Measurements from ENCODE around the gene ARMH3.

Gene ARMH3

DNA sequence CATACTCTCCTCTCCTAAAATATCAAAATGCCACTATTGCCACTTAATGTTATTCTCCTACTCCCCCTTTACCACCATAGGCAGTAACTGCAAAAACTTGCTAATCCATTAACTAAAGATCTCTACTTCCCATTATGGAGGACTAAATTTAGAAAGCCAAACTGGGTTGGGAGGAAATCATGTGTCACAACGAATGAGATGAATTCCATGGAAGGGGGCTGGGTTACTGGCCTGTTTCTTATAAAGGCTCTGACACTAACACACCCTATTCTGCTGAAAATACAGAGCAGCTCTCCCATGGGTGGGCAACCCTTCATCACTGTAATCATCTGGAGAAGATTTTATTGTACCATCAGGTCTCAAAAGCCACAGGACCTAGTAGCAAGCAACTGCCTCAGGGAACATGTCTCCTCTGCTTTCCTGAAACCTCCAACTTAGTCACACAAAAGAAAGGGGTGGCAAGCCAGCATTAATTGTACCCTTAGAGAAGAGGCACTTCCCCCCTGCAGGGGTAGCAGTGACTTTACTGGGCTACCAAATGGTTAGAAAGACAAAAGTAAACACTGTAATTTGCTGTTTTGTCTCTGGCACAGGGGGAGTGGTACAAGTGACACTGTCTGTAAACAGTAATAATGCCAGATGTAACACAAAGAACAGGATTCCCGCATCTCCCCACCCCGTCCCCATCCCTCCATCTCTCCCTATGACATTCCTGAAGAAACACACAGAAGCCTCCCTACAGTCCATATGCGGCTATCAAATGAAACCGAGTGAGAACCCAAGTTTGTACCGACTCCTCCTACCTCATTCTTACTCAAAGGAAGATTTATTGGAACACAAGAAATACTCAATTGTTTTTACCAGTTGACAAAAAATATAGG is 81.6 kb downstream of the ARMH3 start:
- TF ChIP-seq ZFX (IDR thresholded peaks at IDR 0.05) = no peak
- TF ChIP-seq, protein P1, sequence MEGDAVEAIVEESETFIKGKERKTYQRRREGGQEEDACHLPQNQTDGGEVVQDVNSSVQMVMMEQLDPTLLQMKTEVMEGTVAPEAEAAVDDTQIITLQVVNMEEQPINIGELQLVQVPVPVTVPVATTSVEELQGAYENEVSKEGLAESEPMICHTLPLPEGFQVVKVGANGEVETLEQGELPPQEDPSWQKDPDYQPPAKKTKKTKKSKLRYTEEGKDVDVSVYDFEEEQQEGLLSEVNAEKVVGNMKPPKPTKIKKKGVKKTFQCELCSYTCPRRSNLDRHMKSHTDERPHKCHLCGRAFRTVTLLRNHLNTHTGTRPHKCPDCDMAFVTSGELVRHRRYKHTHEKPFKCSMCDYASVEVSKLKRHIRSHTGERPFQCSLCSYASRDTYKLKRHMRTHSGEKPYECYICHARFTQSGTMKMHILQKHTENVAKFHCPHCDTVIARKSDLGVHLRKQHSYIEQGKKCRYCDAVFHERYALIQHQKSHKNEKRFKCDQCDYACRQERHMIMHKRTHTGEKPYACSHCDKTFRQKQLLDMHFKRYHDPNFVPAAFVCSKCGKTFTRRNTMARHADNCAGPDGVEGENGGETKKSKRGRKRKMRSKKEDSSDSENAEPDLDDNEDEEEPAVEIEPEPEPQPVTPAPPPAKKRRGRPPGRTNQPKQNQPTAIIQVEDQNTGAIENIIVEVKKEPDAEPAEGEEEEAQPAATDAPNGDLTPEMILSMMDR (conservative IDR thresholded peaks at IDR 0.05) = no peak

DNA sequence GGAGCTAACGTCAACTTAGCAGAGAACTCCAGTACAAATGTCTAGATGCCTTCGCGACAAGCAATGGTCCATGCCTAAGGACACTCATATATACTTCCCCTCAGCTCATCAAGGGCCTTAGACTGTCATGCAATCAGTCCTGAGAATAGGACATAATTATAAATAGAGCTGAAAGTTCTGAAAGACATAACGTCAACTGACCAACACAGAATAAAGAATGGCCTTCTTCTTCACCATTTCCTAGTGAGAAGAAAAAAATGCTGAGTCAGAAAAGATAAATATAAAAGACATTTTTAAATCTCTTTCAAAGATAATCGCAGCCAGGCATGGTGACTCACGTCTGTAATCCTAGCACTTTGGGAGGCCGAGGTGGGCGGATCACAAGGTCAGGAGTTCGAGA is 83.2 kb downstream of the ARMH3 start:
- no peak for TF ChIP-seq ZFX (IDR thresholded peaks at IDR 0.05)
- TF ChIP-seq, protein P1 (conservative IDR thresholded peaks at IDR 0.05) = no peak
- no peak overlapping the region for H3K27ac ChIP-seq

More for the DNA sequence above, 81.6 kb downstream of the ARMH3 start:
- no peak overlapping the region for H3K27ac ChIP-seq

DNA sequence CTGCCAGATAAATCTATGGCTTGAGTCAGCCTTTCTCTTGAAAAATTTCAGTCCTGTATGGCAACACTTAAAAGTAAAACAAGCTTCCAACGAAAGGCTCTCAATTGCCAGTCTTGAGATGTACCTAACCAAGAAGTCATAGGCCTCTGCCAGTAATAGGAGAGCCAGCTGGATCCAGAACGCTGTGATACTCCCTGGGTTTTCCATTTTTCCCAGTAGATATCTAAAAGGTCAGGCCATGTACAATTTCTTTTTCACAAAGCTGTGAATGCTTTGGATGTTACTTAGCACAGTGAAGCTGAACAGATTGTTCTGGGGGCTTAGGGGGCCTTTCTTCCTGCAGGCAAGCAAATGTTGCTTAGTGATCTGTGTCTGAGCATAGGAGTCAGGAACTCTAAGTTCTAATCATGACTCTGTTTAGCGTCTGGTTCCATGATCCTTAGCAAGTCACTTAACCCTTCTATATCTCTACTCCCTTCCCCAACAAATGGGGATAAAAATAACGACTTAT is 86.5 kb downstream of the ARMH3 start:
- H3K27ac ChIP-seq = no peak overlapping the region
- TF ChIP-seq, protein P1 (conservative IDR thresholded peaks at IDR 0.05) = no peak
- TF ChIP-seq ZFX (IDR thresholded peaks at IDR 0.05) = no peak

GRCh38 chr10:101968940-101969321 is 87.0 kb downstream of the ARMH3 start:
- TF ChIP-seq ZFX (IDR thresholded peaks at IDR 0.05) = no peak
- TF ChIP-seq, protein P1 (conservative IDR thresholded peaks at IDR 0.05) = no peak
- no peak overlapping the region for H3K27ac ChIP-seq

- TF ChIP-seq ZFX (IDR thresholded peaks at IDR 0.05) = no peak
- TF ChIP-seq, protein P1 (conservative IDR thresholded peaks at IDR 0.05) = no peak
- no peak overlapping the region for H3K27ac ChIP-seq
These were observed 87.6 kb downstream of the ARMH3 start for GRCh38 chr10:101968286-101968939.

DNA sequence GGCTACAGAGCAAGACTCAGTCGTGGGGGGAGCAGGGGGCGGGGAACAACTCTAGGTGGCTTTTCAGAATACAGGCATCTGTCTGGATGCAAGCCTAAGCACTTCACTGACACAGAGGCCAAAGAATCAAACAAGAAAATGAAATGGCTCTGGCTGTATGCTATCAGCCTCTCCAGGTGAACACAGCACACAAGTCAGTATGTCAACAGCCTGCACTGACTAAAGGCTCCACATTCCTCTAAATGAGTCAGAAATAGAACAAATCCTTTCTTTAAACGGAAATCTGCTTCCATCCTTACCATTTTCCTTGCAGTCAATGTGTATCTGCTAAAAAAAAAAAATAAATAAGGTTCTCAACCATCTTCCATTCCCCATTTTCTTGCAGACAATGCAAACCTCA is 88.3 kb downstream of the ARMH3 start:
- TF ChIP-seq ZFX (IDR thresholded peaks at IDR 0.05) = no peak
- TF ChIP-seq, protein P1 (conservative IDR thresholded peaks at IDR 0.05) = no peak
- no peak overlapping the region for H3K27ac ChIP-seq

DNA sequence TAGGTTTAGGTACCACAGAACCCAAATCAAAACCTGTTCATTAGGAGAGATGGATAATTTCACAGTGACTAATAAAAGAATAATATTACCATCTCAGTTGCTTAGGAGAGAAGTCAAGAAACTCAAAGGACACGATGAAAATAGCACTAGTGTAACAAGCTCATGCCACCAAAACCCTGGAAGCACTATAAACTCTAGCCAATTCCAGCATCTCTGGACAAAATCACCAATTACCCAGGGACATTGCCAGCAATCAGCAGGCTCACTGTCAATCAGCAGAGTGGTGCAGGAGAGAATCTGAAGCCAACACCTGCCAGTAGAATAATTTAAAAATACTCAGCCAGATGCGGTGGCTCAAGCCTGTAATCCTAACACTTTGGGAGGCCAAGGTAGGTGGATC is 88.9 kb downstream of the ARMH3 start:
- no peak overlapping the region for H3K27ac ChIP-seq
- TF ChIP-seq ZFX (IDR thresholded peaks at IDR 0.05) = no peak
- TF ChIP-seq, protein P1 (conservative IDR thresholded peaks at IDR 0.05) = no peak

Data from C4-2B (cell line).